Mucosa of stomach (tissue), 1 donor: ENCODE data around the gene TNFAIP8L2.

Experiments
- H3K27me3 ChIP-seq: one replicate; pipeline ENCODE4 v1.7.0; 2013; ENCODE audit warnings: mild to moderate bottlenecking, low read length; ENCODE audit not compliant: control insufficient read depth, insufficient read depth
- H3K36me3 ChIP-seq: one replicate; pipeline ENCODE4 v1.7.0; 2013; ENCODE audit warnings: low read length; ENCODE audit not compliant: control insufficient read depth, insufficient read depth
- H3K4me1 ChIP-seq: one replicate; pipeline ENCODE4 v1.7.0; 2013; ENCODE audit warnings: mild to moderate bottlenecking, low read length; ENCODE audit not compliant: control insufficient read depth, insufficient read depth
- H3K4me3 ChIP-seq: one replicate; pipeline ENCODE4 v1.7.0; 2013; ENCODE audit warnings: low read length
- H3K9ac ChIP-seq: one replicate; pipeline ENCODE4 v1.7.0; 2013; ENCODE audit warnings: mild to moderate bottlenecking, low read length, moderate library complexity
- H3K9me3 ChIP-seq: one replicate; pipeline ENCODE4 v1.7.0; 2013; ENCODE audit warnings: mild to moderate bottlenecking, low read length, moderate library complexity; ENCODE audit not compliant: control insufficient read depth
- donor health status: Pancreatic carcinoma.

Gene TNFAIP8L2

DNA sequence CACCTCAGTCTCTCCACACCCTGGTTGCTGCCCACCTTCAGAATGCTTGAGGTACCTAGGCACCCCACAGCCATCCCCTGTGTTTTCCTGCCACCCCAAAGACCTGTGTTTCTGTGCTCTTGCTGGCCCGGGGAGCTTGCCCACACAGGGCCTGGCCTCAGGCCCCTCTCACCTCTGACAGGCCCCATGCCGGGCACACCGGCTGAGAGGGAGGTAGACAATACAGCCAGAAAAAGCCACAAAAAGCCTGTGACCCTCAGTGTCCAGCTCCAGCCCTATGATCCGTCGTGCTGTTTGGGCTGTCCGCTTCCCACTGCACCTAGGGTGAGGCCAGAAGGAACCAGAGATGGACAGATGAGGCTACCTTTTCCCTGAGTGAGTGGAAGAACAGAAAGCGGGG is 21.5 kb upstream of the TNFAIP8L2 start:
- Histone ChIP-seq H3K4me1 (peaks cover 11% of the 10 kb centered on the region), H3K9ac (no peak overlapping the region), H3K36me3 (no peaks in the 10 kb centered on the region), H3K27me3 (peaks cover 34% of the 10 kb centered on the region), H3K9me3 (no peaks in the 10 kb centered on the region), H3K4me3 (no peak overlapping the region)

DNA sequence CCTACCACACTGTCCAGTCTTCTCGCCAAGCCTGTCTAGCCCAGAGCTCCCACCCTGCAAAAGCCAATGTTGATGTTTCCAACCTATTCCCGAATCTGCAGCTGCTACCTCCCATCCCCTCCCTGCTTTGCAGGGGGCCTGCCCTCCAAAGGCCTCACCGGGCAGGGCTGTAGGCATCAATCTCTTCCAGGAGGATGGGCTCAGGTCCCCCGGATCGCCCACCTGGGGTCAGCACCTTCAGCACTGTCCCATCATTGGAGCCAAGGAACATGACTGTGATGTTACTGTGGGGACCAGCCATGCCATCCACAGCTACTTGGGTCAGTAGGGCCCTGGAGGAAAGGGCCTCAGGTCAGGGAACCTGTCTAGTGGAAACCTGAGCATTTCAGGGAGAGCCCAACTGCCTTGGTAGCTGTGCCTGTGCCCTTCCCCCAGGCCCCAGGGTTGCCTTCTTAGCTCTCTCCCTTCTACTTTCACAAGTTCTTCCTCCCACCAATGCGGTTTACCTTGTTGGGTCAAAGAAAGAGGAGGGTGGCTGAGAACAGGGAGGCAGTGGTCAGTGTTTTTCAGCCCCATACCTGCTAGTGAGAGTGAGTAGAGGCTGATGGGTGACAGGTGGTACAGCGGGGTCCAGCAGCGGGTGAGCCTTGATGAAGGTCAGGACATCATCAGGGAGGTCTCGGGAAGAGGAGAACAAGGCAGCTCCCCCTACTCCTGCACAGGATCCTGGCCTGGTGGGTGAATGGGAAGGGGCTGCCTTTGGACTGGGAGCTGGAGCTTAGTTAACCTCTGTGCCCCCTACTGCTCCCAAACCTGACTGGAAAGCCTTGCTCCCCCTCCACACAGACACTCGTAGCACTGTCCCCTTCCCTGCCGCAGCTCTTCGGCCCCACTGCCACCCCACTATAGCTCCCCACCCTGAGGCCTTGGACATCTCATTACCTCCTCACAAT is 20.7 kb upstream of the TNFAIP8L2 start:
- no peak overlapping the region for H3K4me3 ChIP-seq
- H3K36me3 ChIP-seq = no peaks in the 10 kb centered on the region
- H3K9ac ChIP-seq = no peak overlapping the region
- H3K27me3 ChIP-seq = peaks cover 31% of the 10 kb centered on the region
- no peaks in the 10 kb centered on the region for H3K9me3 ChIP-seq
- peaks cover 11% of the 10 kb centered on the region for H3K4me1 ChIP-seq

DNA sequence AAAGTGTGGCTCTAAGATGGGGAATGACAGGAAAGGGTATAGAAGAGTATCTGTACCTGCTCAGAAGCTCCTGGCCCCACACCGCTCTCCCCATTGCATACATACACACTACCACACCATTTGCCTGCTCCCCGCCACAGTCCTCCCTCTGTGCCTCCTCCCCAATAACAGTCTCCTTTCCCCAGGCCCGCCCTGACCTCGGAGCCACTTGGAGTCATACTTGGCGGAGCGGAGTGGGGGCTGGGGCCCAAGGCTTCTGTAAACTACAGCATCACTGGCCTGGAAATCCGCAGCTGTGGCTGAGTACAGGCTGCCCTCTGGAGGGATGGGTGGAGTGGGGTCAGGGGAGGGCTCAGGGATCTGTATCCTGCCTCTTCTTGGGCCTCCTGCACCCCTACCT is 18.7 kb upstream of the TNFAIP8L2 start:
- Histone ChIP-seq H3K4me1 (no peaks in the 10 kb centered on the region), H3K27me3 (peaks cover 10% of the 10 kb centered on the region), H3K36me3 (no peaks in the 10 kb centered on the region), H3K9ac (no peak overlapping the region), H3K9me3 (no peaks in the 10 kb centered on the region), H3K4me3 (no peak overlapping the region)

DNA sequence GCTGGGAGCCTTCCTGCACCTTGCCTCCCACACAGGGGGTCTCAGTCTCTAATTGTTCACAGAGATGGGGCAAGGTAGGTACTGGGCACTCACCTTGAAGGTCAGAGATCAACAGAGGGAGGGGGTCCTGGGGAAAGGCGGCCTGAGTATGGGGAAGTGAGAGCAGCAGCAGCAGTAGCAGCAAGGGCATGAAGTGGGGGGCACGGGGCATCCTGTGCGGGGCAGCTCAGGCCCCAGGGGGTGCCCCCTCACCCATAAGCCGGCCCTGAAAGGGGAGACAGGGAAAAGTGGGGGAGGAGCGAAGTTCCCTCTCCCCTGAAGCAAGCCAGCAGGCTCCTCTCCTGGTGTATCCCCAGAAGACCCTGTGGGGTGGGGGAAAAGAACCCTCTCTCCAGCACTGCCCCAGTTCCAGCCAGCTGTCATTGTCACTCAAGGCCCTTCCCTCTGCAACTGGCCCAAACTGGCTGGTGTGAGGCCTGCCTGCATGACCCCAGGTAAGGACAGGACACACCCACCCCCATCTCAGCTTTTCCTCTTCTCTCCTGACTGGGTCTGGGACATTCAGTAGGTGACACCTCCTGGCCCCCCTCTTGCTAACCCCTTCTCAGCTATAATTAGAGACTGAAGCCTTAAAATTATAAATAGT is 13.9 kb upstream of the TNFAIP8L2 start:
- no peak overlapping the region for H3K9ac ChIP-seq
- no peaks in the 10 kb centered on the region for H3K9me3 ChIP-seq
- H3K27me3 ChIP-seq = peaks cover 15% of the 10 kb centered on the region
- H3K36me3 ChIP-seq = no peaks in the 10 kb centered on the region
- no peak overlapping the region for H3K4me3 ChIP-seq
- peaks cover 20% of the 10 kb centered on the region for H3K4me1 ChIP-seq

DNA sequence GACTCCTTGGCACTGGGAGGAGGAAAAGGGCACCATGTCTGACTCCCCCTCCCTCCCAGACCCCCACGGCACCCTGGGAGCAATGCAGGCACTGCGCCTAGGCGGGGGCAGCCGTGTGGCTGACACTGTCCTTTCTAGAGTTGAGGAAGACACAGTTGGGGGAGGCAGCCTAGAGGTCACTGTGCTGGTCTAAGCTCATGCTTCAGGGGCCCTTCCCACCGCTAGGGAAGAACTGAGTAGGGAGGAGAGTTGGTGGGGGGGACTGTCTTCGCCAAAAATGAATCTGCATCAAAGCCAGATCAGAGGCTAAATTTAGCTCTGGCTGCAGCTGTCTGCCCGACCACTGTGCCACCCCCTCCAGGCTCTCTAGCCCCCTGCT is 13.4 kb upstream of the TNFAIP8L2 start:
- no peaks in the 10 kb centered on the region for H3K36me3 ChIP-seq
- H3K9ac ChIP-seq = no peak overlapping the region
- peaks cover 20% of the 10 kb centered on the region for H3K4me1 ChIP-seq
- no peak overlapping the region for H3K4me3 ChIP-seq
- H3K9me3 ChIP-seq = no peaks in the 10 kb centered on the region
- peaks cover 15% of the 10 kb centered on the region for H3K27me3 ChIP-seq

DNA sequence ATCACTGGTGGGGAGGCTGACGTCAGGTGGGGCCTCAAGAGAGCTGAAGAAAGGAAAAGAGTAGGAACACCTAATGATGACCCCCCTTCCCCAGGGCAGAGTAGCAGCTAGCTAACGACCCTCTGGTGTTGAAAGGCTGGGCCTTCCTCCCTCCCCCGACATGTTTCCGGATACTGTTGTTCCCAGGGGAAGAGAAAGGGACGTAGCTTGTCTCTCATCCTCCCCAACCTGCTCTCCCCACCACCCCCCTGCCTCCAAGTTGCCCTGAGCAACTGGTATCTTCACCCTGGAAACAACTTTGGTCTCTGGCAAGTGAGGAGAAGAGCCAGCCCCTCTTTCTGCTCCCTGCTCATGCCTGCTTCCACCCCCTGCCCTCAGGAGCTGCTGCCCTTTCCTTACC is 12.5 kb upstream of the TNFAIP8L2 start:
- H3K27me3 ChIP-seq = peaks cover 15% of the 10 kb centered on the region
- peaks cover 20% of the 10 kb centered on the region for H3K4me1 ChIP-seq
- H3K36me3 ChIP-seq = no peaks in the 10 kb centered on the region
- no peaks in the 10 kb centered on the region for H3K9me3 ChIP-seq
- no peak overlapping the region for H3K9ac ChIP-seq
- no peak overlapping the region for H3K4me3 ChIP-seq

DNA sequence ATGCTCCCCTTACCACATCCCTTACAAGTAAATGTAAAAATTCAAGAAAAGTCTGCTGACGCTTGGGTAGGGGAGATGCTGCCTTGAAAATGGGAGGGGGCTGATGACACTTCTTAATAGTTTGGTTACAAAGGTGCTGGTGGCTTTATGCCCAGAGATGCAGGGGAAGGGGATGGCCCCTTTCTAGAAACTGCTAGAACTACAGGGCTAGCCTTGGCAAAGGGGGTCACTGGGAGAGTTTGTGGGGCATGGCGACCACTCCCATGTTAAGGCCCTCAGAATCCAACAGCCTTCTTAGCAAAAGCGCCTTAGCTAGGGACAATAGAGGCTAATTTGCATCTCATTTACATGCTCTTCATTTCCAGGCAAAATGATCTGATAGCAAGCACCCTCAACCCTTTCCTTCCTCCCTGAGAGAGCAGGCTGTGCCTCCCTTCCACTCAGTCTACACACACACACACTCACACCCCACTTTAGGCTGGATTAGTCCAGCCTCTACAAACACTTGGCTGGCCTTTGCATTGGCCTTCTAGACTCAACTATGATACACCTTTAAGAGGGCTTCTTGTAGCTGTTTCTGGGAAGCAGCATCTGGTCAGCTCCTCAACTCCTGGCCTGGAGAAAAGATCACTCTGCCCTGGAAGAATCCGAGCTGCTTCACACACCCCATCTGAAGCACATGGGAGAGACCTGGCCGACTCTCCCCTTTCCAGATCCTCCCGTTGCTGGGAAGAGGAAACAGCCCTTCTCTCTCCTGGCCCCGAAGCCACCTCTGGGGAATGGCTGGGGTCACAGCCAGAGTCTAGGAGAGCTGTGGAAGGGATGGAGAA is 11.8 kb upstream of the TNFAIP8L2 start:
- Histone ChIP-seq H3K9ac (peak overlapping the region; percentile 8), H3K4me3 (no peak overlapping the region), H3K27me3 (peaks cover 15% of the 10 kb centered on the region), H3K36me3 (no peaks in the 10 kb centered on the region), H3K4me1 (peaks cover 20% of the 10 kb centered on the region), H3K9me3 (no peaks in the 10 kb centered on the region)

DNA sequence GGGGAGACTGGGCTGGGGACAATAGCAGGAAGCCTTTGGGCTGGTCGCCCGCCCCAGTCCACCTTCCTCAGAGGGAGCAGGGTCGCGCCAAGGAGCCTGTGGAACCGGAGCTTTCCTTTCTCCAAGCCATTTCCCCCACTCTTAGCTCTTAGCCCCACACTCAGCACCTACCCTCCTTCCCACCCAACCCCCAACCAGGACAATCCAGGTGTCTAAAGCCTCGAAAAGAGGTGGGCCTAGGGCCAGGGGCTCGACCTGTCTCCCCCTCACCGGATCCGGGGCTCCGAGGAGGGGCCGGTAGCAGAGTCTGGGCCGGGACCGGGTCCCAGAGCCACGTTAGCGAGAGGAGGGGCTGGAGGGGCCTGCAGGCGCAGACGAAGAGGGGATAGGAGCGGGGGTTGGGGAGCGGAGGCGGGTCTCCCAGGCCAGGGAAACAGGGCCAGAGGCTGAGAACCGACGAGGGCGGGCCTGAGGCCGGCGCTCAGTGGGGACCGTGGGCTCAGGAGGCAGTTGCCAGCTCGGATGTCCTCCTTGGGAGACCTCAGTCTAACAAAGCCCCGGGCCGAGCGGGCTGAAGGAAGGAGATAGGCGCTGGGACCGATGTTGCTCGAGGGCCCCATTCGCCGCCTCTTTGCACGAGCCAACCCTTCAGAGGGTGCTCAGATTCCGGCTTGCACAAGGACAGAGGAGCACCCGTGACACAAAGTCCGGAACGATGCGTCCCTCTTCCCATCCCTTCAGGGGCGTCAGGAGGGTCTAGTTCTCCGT is 11.0 kb upstream of the TNFAIP8L2 start:
- H3K9ac ChIP-seq = peak overlapping the region; percentile 65
- H3K4me3 ChIP-seq = peak overlapping the region; percentile 63

DNA sequence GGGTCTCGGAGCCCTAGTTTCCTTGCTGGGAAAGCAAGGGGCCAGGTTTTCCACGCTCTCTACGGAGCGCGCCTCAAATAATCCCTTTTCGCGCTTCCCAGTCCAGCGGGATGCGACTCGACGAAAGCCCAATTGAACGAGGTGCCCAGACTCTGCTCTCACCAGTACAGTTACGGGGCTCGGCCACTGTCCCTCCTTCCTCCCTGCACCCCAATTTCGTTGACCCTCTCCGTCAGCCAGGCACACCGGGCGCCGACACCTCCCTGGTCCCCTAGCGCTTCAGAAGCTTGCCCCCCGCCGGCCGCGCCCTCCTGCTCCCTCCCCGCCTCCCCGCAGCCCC is 10.4 kb upstream of the TNFAIP8L2 start:
- Histone ChIP-seq H3K36me3 (no peaks in the 10 kb centered on the region), H3K4me3 (peak overlapping the region; percentile 63), H3K4me1 (peaks cover 20% of the 10 kb centered on the region), H3K9ac (peak overlapping the region; percentile 65), H3K27me3 (peaks cover 15% of the 10 kb centered on the region), H3K9me3 (no peaks in the 10 kb centered on the region)

More for the DNA sequence above, 11.0 kb upstream of the TNFAIP8L2 start:
- Histone ChIP-seq H3K4me1 (peaks cover 20% of the 10 kb centered on the region), H3K36me3 (no peaks in the 10 kb centered on the region), H3K9me3 (no peaks in the 10 kb centered on the region), H3K27me3 (peaks cover 15% of the 10 kb centered on the region)

DNA sequence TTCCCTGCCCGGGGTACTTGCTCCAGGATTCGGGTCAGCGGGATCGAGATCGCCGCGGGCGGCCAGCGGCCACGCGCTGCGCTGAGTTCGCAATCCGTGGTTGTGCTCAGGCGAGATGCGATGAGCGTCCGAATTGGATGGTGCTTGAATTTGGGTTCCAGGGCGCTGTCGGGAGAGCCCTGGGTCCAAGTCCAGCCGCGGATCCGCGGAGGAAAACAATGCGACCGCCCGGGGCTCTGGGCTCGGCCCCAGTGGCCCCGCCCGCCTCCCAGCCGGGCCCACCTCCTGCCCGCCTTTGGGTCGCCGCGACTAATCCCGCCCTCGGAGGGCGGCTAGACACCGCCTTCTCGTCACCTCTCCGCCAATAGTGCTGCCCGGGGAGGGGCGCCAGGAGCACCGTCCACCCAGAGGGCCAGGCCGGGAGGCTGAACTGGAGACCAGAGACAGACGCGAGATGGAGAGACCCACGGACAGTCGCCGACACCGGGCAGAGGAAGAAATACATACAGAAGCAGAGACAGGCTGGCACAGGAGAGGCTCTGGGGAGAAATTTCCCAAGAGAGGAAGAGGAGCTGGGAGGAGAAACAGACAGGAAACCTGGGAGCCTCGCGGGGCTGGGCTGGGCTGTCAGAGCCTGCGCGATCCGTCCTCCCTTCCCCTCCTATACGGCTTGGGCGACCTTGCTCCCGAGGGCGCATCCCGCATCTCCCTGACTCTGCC is 9.9 kb upstream of the TNFAIP8L2 start, which contains the start of gene SEMA6C:
TSS of gene SEMA6C (minus strand) at position 220 of the 720 bp plus-strand sequence. CDS start 4,010 bp downstream, outside the sequence.
- no peaks in the 10 kb centered on the region for H3K9me3 ChIP-seq
- H3K36me3 ChIP-seq = no peaks in the 10 kb centered on the region
- peaks cover 15% of the 10 kb centered on the region for H3K27me3 ChIP-seq
- peak within 1 kb of the TSS; percentile 63 for H3K4me3 ChIP-seq
- peak within 1 kb of the TSS; percentile 65 for H3K9ac ChIP-seq
- peaks cover 20% of the 10 kb centered on the region for H3K4me1 ChIP-seq

DNA sequence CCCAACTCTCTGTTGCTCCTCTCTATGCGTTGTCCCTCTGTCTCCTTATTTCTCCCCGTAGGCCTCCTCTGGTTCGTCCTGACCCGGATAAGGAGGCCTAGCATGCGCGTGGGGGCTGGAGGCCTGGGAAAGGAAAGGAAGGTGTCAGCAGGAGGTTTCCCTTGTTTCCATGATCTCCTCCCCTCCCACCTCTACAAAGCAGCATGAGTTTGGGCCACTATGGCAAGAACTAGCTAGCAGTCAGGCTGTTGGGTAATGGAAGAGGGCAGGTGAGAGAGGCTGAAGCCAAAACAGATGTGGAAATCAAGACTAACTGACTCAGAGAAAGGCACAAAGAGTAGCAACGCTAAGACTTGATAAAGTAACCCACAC is 9.3 kb upstream of the TNFAIP8L2 start:
- no peaks in the 10 kb centered on the region for H3K9me3 ChIP-seq
- no peaks in the 10 kb centered on the region for H3K36me3 ChIP-seq
- peak overlapping the region; percentile 41 for H3K4me3 ChIP-seq
- H3K4me1 ChIP-seq = peaks cover 20% of the 10 kb centered on the region
- peak overlapping the region; percentile 65 for H3K9ac ChIP-seq
- peaks cover 15% of the 10 kb centered on the region for H3K27me3 ChIP-seq
